NCI-H2107 treated with DMSO at 0.1 percent for 48 hours (cell line): ENCODE results near the gene OAS3.
"Not testable (repeated sequence)": the region's sequence is repeated elsewhere in the genome, so short reads cannot be mapped to it uniquely, and the experiment has no call there.

Experiments used
- DNase-seq: peaks from one replicate; lab custom pipeline; 2025; ENCODE audit not compliant: unreplicated experiment; lab: John Stamatoyannopoulos, UW

OAS3 gene

GRCh38 chr12:112957125-112957524 is 18.9 kb downstream of the OAS3 start:
- not testable (repeated sequence) for DNase-seq

GRCh38 chr12:112961074-112961473 is 22.8 kb downstream of the OAS3 start:
- no peak for DNase-seq

GRCh38 chr12:112961536-112961935 is 23.3 kb downstream of the OAS3 start:
- no peak for DNase-seq

- no peak for DNase-seq
Measured at GRCh38 chr12:112962561-112962960, 24.3 kb downstream of the OAS3 start.

- DNase-seq = no peak
Measured at GRCh38 chr12:112963227-112963861, 25.1 kb downstream of the OAS3 start.

- no peak for DNase-seq
Measured at GRCh38 chr12:112964067-112964670, 25.9 kb downstream of the OAS3 start.

GRCh38 chr12:112964915-112965314 is 26.6 kb downstream of the OAS3 start:
- DNase-seq = no peak

GRCh38 chr12:112965643-112966042 is 27.4 kb downstream of the OAS3 start:
- DNase-seq = no peak

GRCh38 chr12:112967306-112967705 is 29.0 kb downstream of the OAS3 start:
- no peak for DNase-seq

GRCh38 chr12:112967858-112968257 is 29.6 kb downstream of the OAS3 start:
- no peak for DNase-seq

- no peak for DNase-seq
Measured at GRCh38 chr12:112969547-112970306, 31.5 kb downstream of the OAS3 start.

GRCh38 chr12:112970391-112970790 is 32.1 kb downstream of the OAS3 start:
- DNase-seq = no peak

- DNase-seq = no peak
Measured at GRCh38 chr12:112971248-112971647, 33.0 kb downstream of the OAS3 start.

GRCh38 chr12:112973011-112973735 is 34.9 kb downstream of the OAS3 start:
- DNase-seq = no peak

GRCh38 chr12:112973818-112974231 is 35.6 kb downstream of the OAS3 start:
- DNase-seq = no peak

- no peak for DNase-seq
Measured at GRCh38 chr12:112974904-112975303, 36.6 kb downstream of the OAS3 start.

- DNase-seq = no peak
Measured at GRCh38 chr12:112977139-112977538, 38.9 kb downstream of the OAS3 start.

- DNase-seq = no peak
Measured at GRCh38 chr12:112977641-112978040, 39.4 kb downstream of the OAS3 start.

- DNase-seq = no peak
Measured at GRCh38 chr12:112978163-112979040, 40.1 kb downstream of the OAS3 start, which contains the start of gene OAS2. Gene OAS2 (plus strand): TSS chr12:112978519. CDS start chr12:112978609, 90 bp downstream.

GRCh38 chr12:112979041-112979680 is 40.9 kb downstream of the OAS3 start:
- no peak for DNase-seq
